NCI-H226 (cell line): Measurements from ENCODE around the gene CYP3A5.
"Not testable (repeated sequence)": the region's sequence is repeated elsewhere in the genome, so short reads cannot be mapped to it uniquely, and the experiment has no call there.

Experiments used
- DNase-seq: peaks from one replicate; pipeline ENCODE4 v3.0.0-alpha.2; 2015

Gene CYP3A5

GRCh38 chr7:99685129-99685758, 5.4 kb upstream of the CYP3A5 start:
- no peak for DNase-seq

- DNase-seq = peak; percentile 72
Observed at GRCh38 chr7:99679032-99679399, 780 bp downstream of the CYP3A5 start.

GRCh38 chr7:99677648-99678045, 2.1 kb downstream of the CYP3A5 start:
- DNase-seq = no peak

GRCh38 chr7:99677013-99677647, 2.7 kb downstream of the CYP3A5 start:
- DNase-seq = peak; percentile 36

DNA sequence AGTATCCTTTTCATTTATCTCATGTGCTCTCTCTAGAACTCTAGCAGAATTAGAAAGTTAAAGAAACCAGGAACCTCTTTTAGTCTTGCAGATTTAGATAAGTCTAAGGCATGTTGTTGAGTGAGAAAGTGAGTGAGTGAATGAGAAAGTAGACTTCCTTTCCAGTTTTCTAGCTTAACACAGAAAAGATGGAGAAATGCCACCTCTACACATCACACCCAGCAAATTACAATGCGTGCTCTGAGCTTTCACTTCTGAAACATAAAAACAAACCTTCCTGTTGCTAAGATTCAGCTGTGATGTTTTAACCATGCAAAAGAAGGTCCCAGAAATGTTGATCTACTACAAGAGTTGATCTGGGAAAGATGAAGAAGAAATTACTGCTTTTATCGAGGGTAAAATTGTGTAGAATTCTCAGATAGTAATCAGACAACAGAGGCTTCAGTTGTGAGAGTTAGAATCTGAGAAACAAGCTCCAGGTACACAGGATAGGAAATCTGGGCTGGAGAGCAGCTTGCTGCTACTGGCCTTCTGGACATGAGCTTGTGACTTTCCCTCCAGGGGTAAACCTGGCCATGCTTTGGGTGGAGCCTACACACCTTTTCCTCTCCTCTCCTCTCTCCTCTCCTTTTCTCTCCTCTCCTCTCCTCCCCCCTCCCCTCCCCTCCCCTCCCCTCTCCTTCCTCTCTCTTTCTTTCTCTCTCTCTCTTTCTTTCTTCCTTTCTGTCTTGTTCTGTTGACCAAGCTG, 4.6 kb downstream of the CYP3A5 start:
- no peak for DNase-seq

DNA sequence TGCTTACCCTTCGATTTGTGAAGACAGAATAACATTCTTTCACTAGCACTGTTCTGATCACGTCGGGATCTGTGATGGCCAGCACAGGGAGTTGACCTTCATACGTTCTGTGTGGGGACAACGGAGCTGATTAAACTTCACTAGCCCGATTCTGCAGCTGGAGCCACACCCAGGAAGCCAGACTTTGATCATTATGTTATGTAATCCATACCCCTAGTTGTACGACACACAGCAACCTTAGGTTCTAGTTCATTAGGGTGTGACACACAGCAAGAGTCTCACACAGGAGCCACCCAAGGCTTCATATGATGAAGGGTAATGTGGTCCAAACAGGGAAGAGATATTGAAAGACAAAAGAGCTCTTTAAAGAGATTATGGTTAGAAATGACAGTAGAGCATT, 7.2 kb downstream of the CYP3A5 start:
- no peak for DNase-seq

- DNase-seq = no peak
Observed at GRCh38 chr7:99669782-99670181, 10.0 kb downstream of the CYP3A5 start.

GRCh38 chr7:99668541-99668940, 11.3 kb downstream of the CYP3A5 start:
- DNase-seq = no peak

- no peak for DNase-seq
Observed at GRCh38 chr7:99667179-99667578, 12.6 kb downstream of the CYP3A5 start.

DNA sequence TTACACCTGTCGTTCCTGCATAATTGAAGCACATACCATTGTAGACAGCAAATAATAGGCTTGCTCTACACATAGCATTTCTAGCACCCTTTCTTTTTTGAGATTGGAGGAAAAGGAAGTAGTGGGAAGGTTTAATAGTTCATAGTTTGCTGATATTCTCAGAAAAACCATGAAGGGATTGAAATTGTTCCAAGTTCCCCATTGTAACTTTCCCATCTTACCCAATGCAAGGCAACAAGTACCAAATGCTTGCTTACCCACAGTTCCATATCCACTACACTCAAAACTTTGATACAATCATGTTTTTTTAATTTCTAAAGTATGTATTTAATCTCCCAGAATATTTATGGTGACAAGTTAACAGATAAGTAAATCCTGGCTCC, 13.8 kb downstream of the CYP3A5 start:
- no peak for DNase-seq

GRCh38 chr7:99665312-99666012, 14.3 kb downstream of the CYP3A5 start:
- no peak for DNase-seq

GRCh38 chr7:99657879-99658278, 21.9 kb downstream of the CYP3A5 start:
- not testable (repeated sequence) for DNase-seq

GRCh38 chr7:99654626-99655025, 25.2 kb downstream of the CYP3A5 start:
- DNase-seq = not testable (repeated sequence)

DNA sequence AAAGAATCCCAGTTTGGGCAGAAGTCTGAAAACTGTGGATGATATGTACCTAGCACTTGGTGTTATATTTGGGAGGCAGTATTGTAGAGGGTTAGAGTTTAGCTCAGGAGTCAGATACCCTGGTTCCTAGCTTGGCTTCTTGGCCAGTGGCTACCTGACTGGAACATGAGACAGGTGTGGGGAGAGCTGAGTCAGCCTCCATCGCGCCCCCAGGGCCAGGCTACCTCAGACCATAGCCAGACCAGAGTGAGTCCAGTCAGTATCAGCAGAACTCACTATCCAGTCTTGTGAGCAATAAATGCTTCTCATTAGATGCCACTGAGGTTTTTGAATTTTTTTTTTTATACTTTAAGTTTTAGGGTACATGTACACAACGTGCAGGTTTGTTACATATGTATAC, 26.0 kb downstream of the CYP3A5 start:
- DNase-seq = no peak

- DNase-seq = not testable (repeated sequence)
Observed at GRCh38 chr7:99653269-99653668, 26.5 kb downstream of the CYP3A5 start.

- DNase-seq = no peak
Observed at GRCh38 chr7:99652671-99653070, 27.1 kb downstream of the CYP3A5 start.

- no peak for DNase-seq
Observed at GRCh38 chr7:99651290-99651689, 28.5 kb downstream of the CYP3A5 start.

GRCh38 chr7:99648843-99649242, 31.0 kb downstream of the CYP3A5 start:
- DNase-seq = no peak

GRCh38 chr7:99645590-99645989, 34.2 kb downstream of the CYP3A5 start:
- no peak for DNase-seq

DNA sequence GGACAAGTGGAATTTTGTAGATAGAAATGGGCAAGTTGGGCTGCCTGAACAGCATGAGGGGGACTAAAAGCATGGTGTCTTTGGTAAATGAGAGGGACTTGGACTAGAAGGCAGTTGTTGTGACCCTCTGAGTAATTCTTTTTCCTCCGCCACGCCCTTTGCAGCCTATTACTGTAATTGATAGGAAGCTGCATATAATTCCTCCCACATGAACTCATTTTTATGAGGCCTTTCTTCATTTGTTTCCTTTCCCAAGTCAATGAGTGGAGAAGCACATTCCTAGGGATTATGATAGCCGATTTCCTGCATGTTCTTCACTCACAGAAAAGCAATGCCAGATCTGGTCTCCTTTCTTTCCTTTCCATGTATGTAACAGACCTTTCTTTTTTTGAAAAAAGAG, 35.4 kb downstream of the CYP3A5 start:
- DNase-seq = no peak

DNA sequence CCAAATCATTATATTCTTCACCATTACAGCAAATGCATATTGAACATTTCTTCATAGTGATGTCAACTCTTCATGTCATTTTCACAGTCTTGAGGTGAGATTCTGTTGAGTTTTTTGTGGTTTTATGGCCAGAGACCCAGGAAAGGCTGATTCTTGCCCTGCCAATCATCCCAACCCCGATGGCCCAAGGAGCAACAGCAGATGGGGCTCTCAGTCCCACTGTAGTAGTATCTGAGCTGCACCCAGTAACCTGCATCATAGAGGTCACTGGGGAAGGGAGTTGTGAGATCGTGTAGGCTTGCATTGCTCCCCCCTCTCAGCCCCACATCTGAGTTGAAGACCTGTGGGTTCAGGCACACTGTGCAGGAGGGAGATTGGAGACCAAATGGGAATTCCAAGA, 36.3 kb downstream of the CYP3A5 start:
- DNase-seq = no peak

DNA sequence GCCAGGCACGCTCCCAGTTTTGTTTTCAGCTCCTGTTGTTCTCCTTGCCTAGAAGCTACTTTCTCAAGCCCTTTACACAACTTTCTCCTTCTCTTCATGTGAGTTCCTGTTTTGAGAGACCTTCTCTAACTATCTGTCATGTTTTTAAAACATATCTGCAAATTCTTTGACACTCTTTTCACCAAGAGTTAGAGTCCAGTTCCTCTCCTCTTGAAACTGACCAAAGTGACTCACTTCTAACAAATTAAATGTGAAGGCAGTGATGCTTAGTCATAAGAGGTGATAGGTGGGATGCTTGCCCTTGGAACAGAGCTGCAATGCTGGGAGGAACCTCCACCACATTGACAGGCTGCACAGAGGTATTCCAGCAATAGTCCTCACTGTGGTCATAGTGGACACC, 37.8 kb downstream of the CYP3A5 start:
- peak; percentile 39 for DNase-seq

DNA sequence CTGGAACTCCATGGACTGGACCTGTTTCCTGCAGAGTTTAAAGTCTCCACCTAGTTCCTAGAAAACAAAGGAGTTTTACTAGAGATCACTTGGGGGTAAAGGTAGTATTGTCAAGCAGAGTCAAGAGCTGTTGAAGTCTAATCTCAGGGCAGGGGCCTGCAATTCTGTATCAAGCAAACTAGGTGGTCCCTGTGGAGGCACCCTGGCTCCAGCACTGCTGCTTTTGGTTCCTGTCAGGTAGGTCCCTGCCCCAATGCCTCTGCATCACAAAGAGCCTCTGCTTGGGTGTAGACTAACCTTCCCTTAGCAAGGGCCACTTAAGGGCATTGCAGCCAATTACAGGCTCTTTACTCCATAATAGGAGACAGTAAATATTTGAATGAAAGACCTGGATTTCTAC, 40.5 kb downstream of the CYP3A5 start:
- DNase-seq = no peak

DNA sequence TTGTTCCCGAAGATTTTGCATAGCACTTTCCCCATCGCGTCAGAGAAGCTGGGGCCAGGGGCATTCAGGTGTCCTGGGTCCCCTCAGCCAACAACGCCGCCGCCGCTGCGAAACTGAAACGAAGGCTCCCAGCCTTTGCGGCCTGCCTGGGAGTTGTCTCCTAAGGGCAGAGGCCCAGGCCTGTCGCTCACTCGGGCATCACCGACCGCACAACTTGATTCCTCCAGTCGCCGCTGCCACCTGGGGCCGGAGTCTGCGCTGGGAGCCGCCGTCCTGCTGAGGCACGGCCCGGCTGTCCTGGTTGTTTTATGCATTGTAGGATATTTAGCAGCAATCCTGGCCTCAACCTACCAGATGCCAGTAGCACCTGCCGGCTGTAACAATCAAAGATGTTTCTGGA, 41.1 kb downstream of the CYP3A5 start:
- no peak for DNase-seq
